HepG2 (cell line): Measurements from ENCODE around the gene DLG1. TPM values are rescaled to one million over a fixed set of nuclear protein-coding genes. Genes with fewer than 3 reads are reported as not detected.

Experiments
- MIER2 ChIP-seq: IDR thresholded peaks from 2 replicates; pipeline ENCODE4 v1.6.1; 2016; ENCODE audit warnings: missing biosample characterization, missing genetic modification reagents
- PAXIP1 ChIP-seq: sonication (generic); formaldehyde crosslinking; conservative IDR thresholded peaks from 2 replicates; pipeline ENCODE4 v1.4.0; 2020; ENCODE audit warnings: mild to moderate bottlenecking, missing genetic modification reagents, moderate library complexity
- THAP11 ChIP-seq: IDR thresholded peaks from 2 replicates; pipeline ENCODE4 v1.6.1; 2016; ENCODE audit warnings: missing biosample characterization, missing genetic modification reagents
- ZNF318 ChIP-seq: sonication (generic); formaldehyde crosslinking; IDR thresholded peaks from 2 replicates; pipeline ENCODE4 v1.4.0; 2020; ENCODE audit warnings: mild to moderate bottlenecking, missing genetic modification reagents
- ZNF468 ChIP-seq: sonication (generic); formaldehyde crosslinking; IDR thresholded peaks from 2 replicates; pipeline ENCODE4 v1.8.0; 2022; ENCODE audit warnings: mild to moderate bottlenecking, moderate library complexity, missing genetic modification reagents
- polyA plus RNA-seq, 8 experiments: library from polyadenylated mRNA; depleted of rRNA in 3 of 8; stranded (reverse) in 7 of 8; unstranded in 1 of 8; fragments of >200 nt; fragmentation: Illumina TruSeq in 4 of 8; extraction: Trizol in 4 of 8; gene quantifications; 2 replicates each; pipeline versions ENCODE4 v1.2.1 to v1.2.3, GENCODE V29; 2011 to 2016; ENCODE audit warnings: low read depth in 4 of 8, missing spikeins in 1 of 8, mixed read lengths in 1 of 8; ENCODE audit not compliant: insufficient read depth in 1 of 8
- total RNA-seq, 5 experiments: library from RNA; depleted of rRNA; stranded (reverse); fragments of >200 nt; fragmentation: Illumina TruSeq; extraction: Trizol; gene quantifications; 2 replicates each; pipeline ENCODE4 v1.2.3, GENCODE V29; 2016; ENCODE audit warnings: low read depth in 1 of 5

Gene DLG1
- total and polyA plus RNA-seq, 2 of the 13 experiments (the other 11 are each of a cell fraction or from before 2014, with no cell fraction given) = 30.5 to 104 TPM

- TF ChIP-seq MIER2 (no peak), THAP11 (CRISPR knock-in tag) (no peak), ZNF318 (CRISPR knock-in tag) (no peak), ZNF468 (CRISPR knock-in tag) (no peak), PAXIP1 (CRISPR knock-in tag) (no peak)
Observed at GRCh38 chr3:197125636-197126035, 172.8 kb downstream of the DLG1 start (continued).
